GM19372 (cell line): ENCODE results near the gene STPG3.

Experiments
- ATAC-seq: cut with Tn5 transposase; IDR thresholded peaks from one replicate; pipeline ENCODE4 v1.9.1; 2021; ENCODE audit warnings: mild to moderate bottlenecking, low read depth, moderate library complexity; ENCODE audit not compliant: unreplicated experiment

STPG3 gene

GRCh38 chr9:137251194-137251461, at the start of gene STPG3:
STPG3 (plus strand) TSS chr9:137251286; CDS start chr9:137251287, 1 bp downstream.
- ATAC-seq, result no peak

- no peak for ATAC-seq
These were observed 48.1 kb upstream of the STPG3 start for GRCh38 chr9:137202966-137203365.

GRCh38 chr9:137204731-137205125, 46.4 kb upstream of the STPG3 start:
- ATAC-seq, result no peak

- no peak for ATAC-seq
These were observed 45.7 kb upstream of the STPG3 start, which contains the start of the genes NDOR1 and TMEM203 for GRCh38 chr9:137205126-137206069. NDOR1 (plus strand) TSS chr9:137205700; CDS start chr9:137205778, 78 bp downstream. TMEM203 (minus strand) TSS chr9:137205648; CDS start chr9:137205414, 234 bp downstream.

GRCh38 chr9:137206602-137207001, 44.5 kb upstream of the STPG3 start:
- no peak for ATAC-seq

GRCh38 chr9:137211532-137211931, 39.6 kb upstream of the STPG3 start:
- ATAC-seq, result no peak

GRCh38 chr9:137212520-137212919, 38.6 kb upstream of the STPG3 start:
- no peak for ATAC-seq

GRCh38 chr9:137213160-137214060, 37.7 kb upstream of the STPG3 start:
- no peak for ATAC-seq

- no peak for ATAC-seq
These were observed 36.5 kb upstream of the STPG3 start for GRCh38 chr9:137214620-137215019.

- ATAC-seq, result no peak
These were observed 35.7 kb upstream of the STPG3 start for GRCh38 chr9:137215196-137215986.

GRCh38 chr9:137216188-137216965, 34.7 kb upstream of the STPG3 start:
- ATAC-seq, result no peak

GRCh38 chr9:137217276-137218211, 33.5 kb upstream of the STPG3 start:
- ATAC-seq, result no peak

GRCh38 chr9:137218212-137218753, 32.8 kb upstream of the STPG3 start:
- ATAC-seq, result no peak

- ATAC-seq, result no peak
These were observed 32.3 kb upstream of the STPG3 start for GRCh38 chr9:137218754-137219271.

GRCh38 chr9:137219757-137220316, 31.2 kb upstream of the STPG3 start:
- no peak for ATAC-seq

GRCh38 chr9:137220317-137221094, 30.6 kb upstream of the STPG3 start:
- ATAC-seq, result no peak

- ATAC-seq, result no peak
These were observed 30.0 kb upstream of the STPG3 start for GRCh38 chr9:137221095-137221505.
